Fibroblast of mammary gland (primary cell): Measurements from ENCODE around the gene PRKN.

ENCODE experiments used
- DNase-seq: peaks from one replicate; pipeline ENCODE4 v3.0.0-alpha.2; 2010; ENCODE audit warnings: low read depth
- H3K4me3 ChIP-seq: 2 replicates; pipeline ENCODE4 v1.5.1; 2011; ENCODE audit warnings: low read depth, mild to moderate bottlenecking, low read length, moderate library complexity; ENCODE audit not compliant: control insufficient read depth
- CTCF ChIP-seq: conservative IDR thresholded peaks from 2 replicates; pipeline ENCODE4 v1.5.1; 2011; ENCODE audit warnings: low read depth, low read length, inconsistent platforms; ENCODE audit not compliant: control insufficient read depth, insufficient read depth

Gene PRKN

GRCh38 chr6:162631546-162631945 lies 96.0 kb downstream of the PRKN start:
- no peak for TF ChIP-seq CTCF
- H3K4me3 ChIP-seq = no peak overlapping the region
- DNase-seq = no peak

- DNase-seq = no peak
- TF ChIP-seq CTCF = no peak
- H3K4me3 ChIP-seq = no peak overlapping the region
Observed at GRCh38 chr6:162630069-162630468, 97.5 kb downstream of the PRKN start.

- no peak for TF ChIP-seq CTCF
- no peak overlapping the region for H3K4me3 ChIP-seq
- no peak for DNase-seq
Observed at GRCh38 chr6:162627825-162628224, 99.7 kb downstream of the PRKN start.

GRCh38 chr6:162627362-162627761 lies 100.2 kb downstream of the PRKN start:
- TF ChIP-seq CTCF = no peak
- no peak overlapping the region for H3K4me3 ChIP-seq
- DNase-seq = no peak

GRCh38 chr6:162626869-162627268 lies 100.7 kb downstream of the PRKN start:
- H3K4me3 ChIP-seq = no peak overlapping the region
- DNase-seq = no peak
- no peak for TF ChIP-seq CTCF

GRCh38 chr6:162625846-162626540 lies 101.6 kb downstream of the PRKN start:
- no peak for TF ChIP-seq CTCF
- peak; percentile 13 for DNase-seq
- no peak overlapping the region for H3K4me3 ChIP-seq

GRCh38 chr6:162622572-162622971 lies 105.0 kb downstream of the PRKN start:
- no peak overlapping the region for H3K4me3 ChIP-seq
- TF ChIP-seq CTCF = no peak
- no peak for DNase-seq
